ENCODE measurements around the gene ETV1. TPM values are rescaled to one million over a fixed set of nuclear protein-coding genes. Genes with fewer than 3 reads are reported as not detected.

ETV1 gene
- total and polyA plus RNA-seq, 2 experiments from 2014 or later = 5.9 to 8.4 TPM

- no peaks in the 10 kb centered on the region for H3K27me3 ChIP-seq
- H3K36me3 ChIP-seq (replicated peaks; ENCODE audit: insufficient read depth, low read depth) = no peaks in the 10 kb centered on the region
- no peak overlapping the region for H2AFZ ChIP-seq
- DNase-seq (ENCODE audit: low spot score) = no peak
- H3K9me2 ChIP-seq (replicated peaks; ENCODE audit: insufficient read depth) = no peaks in the 10 kb centered on the region
- H3K9me3 ChIP-seq (ENCODE audit: low read depth) = no peaks in the 10 kb centered on the region
- no peaks in the 10 kb centered on the region for H3K79me2 ChIP-seq
- no peak overlapping the region for H3K4me2 ChIP-seq
- no peaks in the 10 kb centered on the region for H4K20me1 ChIP-seq (ENCODE audit: insufficient read depth, poor library complexity, severe bottlenecking)
- H3K4me3 ChIP-seq = no peak overlapping the region
- 97% methylated on average over 2 of the region's 2 CpGs for WGBS (ENCODE audit: low lambda C conversion rate, missing lambda C conversion rate)
- no peaks in the 10 kb centered on the region for H3K4me1 ChIP-seq (ENCODE audit: insufficient read depth)
- no peak overlapping the region for H3K27ac ChIP-seq
- TF ChIP-seq, protein P1, sequence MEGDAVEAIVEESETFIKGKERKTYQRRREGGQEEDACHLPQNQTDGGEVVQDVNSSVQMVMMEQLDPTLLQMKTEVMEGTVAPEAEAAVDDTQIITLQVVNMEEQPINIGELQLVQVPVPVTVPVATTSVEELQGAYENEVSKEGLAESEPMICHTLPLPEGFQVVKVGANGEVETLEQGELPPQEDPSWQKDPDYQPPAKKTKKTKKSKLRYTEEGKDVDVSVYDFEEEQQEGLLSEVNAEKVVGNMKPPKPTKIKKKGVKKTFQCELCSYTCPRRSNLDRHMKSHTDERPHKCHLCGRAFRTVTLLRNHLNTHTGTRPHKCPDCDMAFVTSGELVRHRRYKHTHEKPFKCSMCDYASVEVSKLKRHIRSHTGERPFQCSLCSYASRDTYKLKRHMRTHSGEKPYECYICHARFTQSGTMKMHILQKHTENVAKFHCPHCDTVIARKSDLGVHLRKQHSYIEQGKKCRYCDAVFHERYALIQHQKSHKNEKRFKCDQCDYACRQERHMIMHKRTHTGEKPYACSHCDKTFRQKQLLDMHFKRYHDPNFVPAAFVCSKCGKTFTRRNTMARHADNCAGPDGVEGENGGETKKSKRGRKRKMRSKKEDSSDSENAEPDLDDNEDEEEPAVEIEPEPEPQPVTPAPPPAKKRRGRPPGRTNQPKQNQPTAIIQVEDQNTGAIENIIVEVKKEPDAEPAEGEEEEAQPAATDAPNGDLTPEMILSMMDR (IDR thresholded peaks at IDR 0.05; ENCODE audit: poor library complexity) = no peak
- TF ChIP-seq EZH2phosphoT487 (IDR thresholded peaks at IDR 0.05; ENCODE audit: low read depth, severe bottlenecking, unreplicated experiment) = no peak
- TF ChIP-seq EZH2 (IDR thresholded peaks at IDR 0.05; ENCODE audit: borderline replicate concordance) = no peak
Observed at GRCh38 chr7:13879994-13880686, 109.3 kb downstream of the ETV1 start.

- no peaks in the 10 kb centered on the region for H3K79me2 ChIP-seq
- H3K9me2 ChIP-seq (replicated peaks; ENCODE audit: insufficient read depth) = no peaks in the 10 kb centered on the region
- TF ChIP-seq, protein P1 (IDR thresholded peaks at IDR 0.05; ENCODE audit: poor library complexity) = no peak
- TF ChIP-seq EZH2phosphoT487 (IDR thresholded peaks at IDR 0.05; ENCODE audit: low read depth, severe bottlenecking, unreplicated experiment) = no peak
- TF ChIP-seq EZH2 (IDR thresholded peaks at IDR 0.05; ENCODE audit: borderline replicate concordance) = no peak
- DNase-seq (ENCODE audit: low spot score) = no peak
- no peaks in the 10 kb centered on the region for H3K4me1 ChIP-seq (ENCODE audit: insufficient read depth)
- H3K36me3 ChIP-seq (replicated peaks; ENCODE audit: insufficient read depth, low read depth) = no peaks in the 10 kb centered on the region
- H3K4me3 ChIP-seq = no peak overlapping the region
- H4K20me1 ChIP-seq (ENCODE audit: insufficient read depth, poor library complexity, severe bottlenecking) = no peaks in the 10 kb centered on the region
- H3K9me3 ChIP-seq (ENCODE audit: low read depth) = no peaks in the 10 kb centered on the region
- no peak overlapping the region for H3K27ac ChIP-seq
- no peak overlapping the region for H3K4me2 ChIP-seq
- no peaks in the 10 kb centered on the region for H3K27me3 ChIP-seq
- H2AFZ ChIP-seq = no peak overlapping the region
Observed at GRCh38 chr7:13879143-13879542, 110.3 kb downstream of the ETV1 start.

DNA sequence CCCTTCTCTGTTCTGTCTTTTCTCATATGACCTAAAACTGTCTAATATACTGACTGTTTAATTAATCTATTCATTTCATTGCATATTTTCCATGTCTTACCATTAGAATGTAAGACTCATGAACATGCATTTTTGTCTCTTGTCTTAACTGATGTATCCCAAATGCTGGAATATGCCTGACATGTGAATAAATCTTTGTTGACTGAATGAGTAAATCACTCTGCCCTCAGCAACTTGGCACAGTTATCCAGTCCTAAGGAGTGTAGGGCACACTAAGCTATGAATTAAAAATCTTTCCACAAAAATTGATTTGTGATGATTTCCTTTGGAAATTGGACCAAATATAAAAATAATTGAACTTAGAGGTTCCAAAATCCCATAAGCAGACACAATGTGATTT, 111.3 kb downstream of the ETV1 start:
- Histone ChIP-seq H3K4me1 (ENCODE audit: insufficient read depth) (no peaks in the 10 kb centered on the region), H3K4me2 (no peak overlapping the region), H3K79me2 (no peaks in the 10 kb centered on the region), H3K9me2 (replicated peaks; ENCODE audit: insufficient read depth) (no peaks in the 10 kb centered on the region), H3K27ac (no peak overlapping the region), H3K9me3 (ENCODE audit: low read depth) (no peaks in the 10 kb centered on the region), H2AFZ (no peak overlapping the region), H3K4me3 (no peak overlapping the region), H4K20me1 (ENCODE audit: insufficient read depth, poor library complexity, severe bottlenecking) (no peaks in the 10 kb centered on the region), H3K36me3 (replicated peaks; ENCODE audit: insufficient read depth, low read depth) (no peaks in the 10 kb centered on the region), H3K27me3 (no peaks in the 10 kb centered on the region)
- DNase-seq (ENCODE audit: low spot score) = no peak
- TF ChIP-seq EZH2 (IDR thresholded peaks at IDR 0.05; ENCODE audit: borderline replicate concordance) (no peak), EZH2phosphoT487 (IDR thresholded peaks at IDR 0.05; ENCODE audit: low read depth, severe bottlenecking, unreplicated experiment) (no peak)
- TF ChIP-seq, protein P1 (IDR thresholded peaks at IDR 0.05; ENCODE audit: poor library complexity) = no peak

Measured in hepatocyte (in vitro differentiated cells).